ENCODE results near the gene LAMTOR4. TPM values are rescaled to one million over a fixed set of nuclear protein-coding genes. Genes with fewer than 3 reads are reported as not detected.

The LAMTOR4 gene
- total RNA-seq, 6 experiments from 2014 or later: 35.8 to 66.6 (median 44.9) TPM

DNA sequence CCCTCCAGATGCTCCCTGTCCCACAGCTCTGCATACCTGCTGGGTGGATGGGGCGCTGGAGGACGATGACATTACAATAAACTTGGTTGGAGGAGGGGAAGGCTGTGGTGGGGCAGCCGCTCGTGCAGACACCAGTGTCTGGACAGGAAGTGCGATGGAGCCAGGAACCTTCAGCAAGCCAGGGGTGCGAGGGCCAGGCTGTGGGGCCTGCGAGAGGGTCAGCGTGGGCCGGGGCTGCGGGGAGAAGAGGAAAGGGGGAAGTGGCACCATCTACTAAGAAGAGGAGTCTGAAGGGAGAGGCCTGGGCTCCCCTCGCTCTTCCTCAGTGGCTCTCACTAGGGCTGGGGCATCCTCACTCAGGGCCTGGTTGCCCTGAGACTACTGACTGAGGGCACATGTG is 40.8 kb upstream of the LAMTOR4 start:
- Histone ChIP-seq H3K9me3 (no peaks in the 10 kb centered on the region), H3K4me1 (no peaks in the 10 kb centered on the region), H3K36me3 (peaks cover 0 to 26% (median 4%) of the 10 kb centered on the region in 4 donors), H3K27me3 (no peaks in the 10 kb centered on the region), H3K27ac (no peak overlapping the region), H3K4me3 (no peak overlapping the region)
- TF ChIP-seq, protein P1, sequence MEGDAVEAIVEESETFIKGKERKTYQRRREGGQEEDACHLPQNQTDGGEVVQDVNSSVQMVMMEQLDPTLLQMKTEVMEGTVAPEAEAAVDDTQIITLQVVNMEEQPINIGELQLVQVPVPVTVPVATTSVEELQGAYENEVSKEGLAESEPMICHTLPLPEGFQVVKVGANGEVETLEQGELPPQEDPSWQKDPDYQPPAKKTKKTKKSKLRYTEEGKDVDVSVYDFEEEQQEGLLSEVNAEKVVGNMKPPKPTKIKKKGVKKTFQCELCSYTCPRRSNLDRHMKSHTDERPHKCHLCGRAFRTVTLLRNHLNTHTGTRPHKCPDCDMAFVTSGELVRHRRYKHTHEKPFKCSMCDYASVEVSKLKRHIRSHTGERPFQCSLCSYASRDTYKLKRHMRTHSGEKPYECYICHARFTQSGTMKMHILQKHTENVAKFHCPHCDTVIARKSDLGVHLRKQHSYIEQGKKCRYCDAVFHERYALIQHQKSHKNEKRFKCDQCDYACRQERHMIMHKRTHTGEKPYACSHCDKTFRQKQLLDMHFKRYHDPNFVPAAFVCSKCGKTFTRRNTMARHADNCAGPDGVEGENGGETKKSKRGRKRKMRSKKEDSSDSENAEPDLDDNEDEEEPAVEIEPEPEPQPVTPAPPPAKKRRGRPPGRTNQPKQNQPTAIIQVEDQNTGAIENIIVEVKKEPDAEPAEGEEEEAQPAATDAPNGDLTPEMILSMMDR (IDR thresholded peaks at IDR 0.05): no peak
- TF ChIP-seq POLR2A (IDR thresholded peaks at IDR 0.05): no peak
- intact Hi-C loops (cut with DNase I): no loop called here
- 63% methylated on average over 6 of the region's 11 CpGs for WGBS (ENCODE audit: insufficient coverage, low coverage, low lambda C conversion rate, missing lambda C conversion rate)
- DNase-seq (no peak), ATAC-seq (peak in 2 of 4 donors; percentile 16 to 42)

DNA sequence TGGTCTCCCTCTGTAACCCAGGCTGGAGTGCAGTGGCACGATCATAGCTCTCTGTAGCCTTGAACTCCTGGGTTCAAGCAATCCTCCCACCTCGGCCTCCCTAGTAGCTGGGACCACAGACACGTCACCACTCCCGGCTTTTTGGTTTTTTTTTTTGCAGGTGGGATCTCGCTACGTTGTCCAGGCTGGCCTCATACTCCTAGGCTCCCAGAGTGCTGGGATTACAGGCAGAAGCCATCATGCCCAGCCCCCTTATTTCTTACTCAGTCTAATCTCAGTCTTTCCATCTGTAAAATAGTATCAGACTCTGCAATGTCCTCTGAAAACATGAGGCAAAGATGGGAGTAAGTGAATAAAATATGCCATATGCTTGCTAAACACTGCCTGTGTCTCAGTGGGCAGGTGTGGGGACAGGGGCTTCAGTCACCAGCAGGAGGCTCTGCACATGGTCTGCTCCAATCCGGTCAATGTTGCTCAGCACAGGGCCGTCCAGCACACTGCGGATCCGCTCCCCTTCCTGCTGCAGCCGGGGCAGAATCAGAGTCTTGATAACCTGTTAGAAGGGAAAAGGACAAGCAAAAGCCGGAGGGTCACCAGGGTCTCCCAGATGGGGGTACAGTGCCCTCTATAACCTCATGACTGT is 39.1 kb upstream of the LAMTOR4 start:
- peaks cover 0 to 29% (median 5%) of the 10 kb centered on the region in 4 donors for H3K36me3 ChIP-seq
- intact Hi-C loops (cut with DNase I): no loop called here

DNA sequence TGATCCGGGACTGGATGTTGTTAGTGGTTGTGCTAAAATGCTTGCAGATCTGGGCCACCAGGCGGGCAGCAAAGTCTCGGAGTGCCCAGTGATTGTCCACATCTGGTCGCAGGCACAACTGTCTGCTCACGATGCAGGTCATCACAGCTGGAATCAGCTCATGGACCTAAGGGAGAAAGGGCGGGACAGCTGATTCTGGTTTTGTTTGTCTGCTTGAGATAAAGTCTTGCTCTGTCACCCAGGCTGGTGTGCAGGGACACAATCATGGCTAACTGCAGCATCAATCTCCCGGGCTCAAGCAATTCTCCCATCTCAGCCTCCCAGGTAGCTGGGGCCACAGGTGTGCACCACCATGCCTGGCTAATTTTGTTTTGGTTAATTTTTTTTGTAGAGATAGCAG is 37.6 kb upstream of the LAMTOR4 start:
- Histone ChIP-seq H3K4me3 (no peak overlapping the region), H3K9me3 (no peaks in the 10 kb centered on the region), H3K36me3 (peaks cover 0 to 29% (median 5%) of the 10 kb centered on the region in 4 donors), H3K27me3 (no peaks in the 10 kb centered on the region), H3K4me1 (no peaks in the 10 kb centered on the region), H3K27ac (no peak overlapping the region)
- no peak for ATAC-seq
- 80% methylated on average over 2 of the region's 7 CpGs for WGBS (ENCODE audit: insufficient coverage, low coverage, low lambda C conversion rate, missing lambda C conversion rate)
- no peak for DNase-seq
- intact Hi-C loops (cut with DNase I): no loop called here
- no peak for TF ChIP-seq POLR2A (IDR thresholded peaks at IDR 0.05)
- TF ChIP-seq, protein P1 (IDR thresholded peaks at IDR 0.05): no peak

More for the DNA sequence above, 39.1 kb upstream of the LAMTOR4 start:
- TF ChIP-seq, protein P1 (IDR thresholded peaks at IDR 0.05): no peak
- TF ChIP-seq POLR2A (IDR thresholded peaks at IDR 0.05): no peak
- DNase-seq (no peak), ATAC-seq (no peak)
- Histone ChIP-seq H3K27me3 (no peaks in the 10 kb centered on the region), H3K9me3 (no peaks in the 10 kb centered on the region), H3K4me1 (no peaks in the 10 kb centered on the region), H3K27ac (no peak overlapping the region), H3K4me3 (no peak overlapping the region)
- WGBS (ENCODE audit: insufficient coverage, low coverage, low lambda C conversion rate, missing lambda C conversion rate): 83% methylated on average over 6 of the region's 12 CpGs

DNA sequence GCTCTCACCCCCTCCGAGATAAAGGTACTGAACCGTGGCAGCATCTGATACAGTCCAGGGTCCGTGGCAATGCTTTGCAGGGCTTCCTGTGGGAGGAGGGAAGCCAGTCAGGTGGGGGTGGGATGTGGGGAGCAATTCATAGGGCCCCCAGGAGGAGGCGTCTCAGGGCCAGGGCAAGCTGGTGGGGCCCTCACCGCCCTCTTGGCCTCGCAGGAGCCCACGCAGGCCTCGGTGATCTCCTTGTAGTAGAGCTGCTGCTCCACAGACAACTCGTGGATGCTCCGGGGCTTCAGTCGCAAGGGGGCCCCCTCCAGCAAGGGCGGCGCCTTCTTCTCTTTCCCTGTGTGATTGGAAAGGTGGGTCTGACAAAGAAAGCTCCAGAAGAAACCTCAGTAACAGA is 36.8 kb upstream of the LAMTOR4 start:
- H3K4me1 ChIP-seq: no peaks in the 10 kb centered on the region
- no peak overlapping the region for H3K4me3 ChIP-seq
- no peak for TF ChIP-seq POLR2A (IDR thresholded peaks at IDR 0.05)
- TF ChIP-seq, protein P1 (IDR thresholded peaks at IDR 0.05): no peak
- intact Hi-C loops (cut with DNase I): no loop called here
- H3K9me3 ChIP-seq: no peaks in the 10 kb centered on the region
- H3K27ac ChIP-seq: no peak overlapping the region
- peaks cover 0 to 29% (median 5%) of the 10 kb centered on the region in 4 donors for H3K36me3 ChIP-seq
- DNase-seq (no peak), ATAC-seq (no peak)
- H3K27me3 ChIP-seq: no peaks in the 10 kb centered on the region
- no CpG with 5 or more reads among the region's 13 CpGs for WGBS (ENCODE audit: insufficient coverage, low coverage, low lambda C conversion rate, missing lambda C conversion rate)
